WTC11 (cell line): Measurements from ENCODE around the gene IFIH1. TPM values are rescaled to one million over a fixed set of nuclear protein-coding genes. Genes with fewer than 3 reads are reported as not detected.

Experiments
- ATAC-seq: fragments of 200-7000 bp; cut with Tn5 transposase; 2 replicates; pipeline ENCODE4 v1.10.0; 2021; ENCODE audit warnings: mild to moderate bottlenecking, moderate library complexity
- CTCF ChIA-PET: fragments of 300-600 bp; sonication (Branson Sonifier 250); formaldehyde crosslinking; loops from one replicate; lab custom pipeline; 2021; ENCODE audit warnings: antibody characterized with exemption; lab: Charles Lee
- POLR2A ChIA-PET: fragments of 350-600 bp; sonication (Branson Sonifier 250); formaldehyde crosslinking; loops from one replicate; lab custom pipeline; 2021; ENCODE audit warnings: antibody characterized with exemption; lab: Charles Lee
- DNase-seq: peaks from one replicate; pipeline ENCODE4 v3.0.0; 2021; ENCODE audit warnings: low spot score
- H3K27ac Mint-ChIP-seq: 2 replicates; pipeline ENCODE4 v1.8.0; 2021; ENCODE audit warnings: mixed read lengths
- H3K27me3 Mint-ChIP-seq: 2 replicates; pipeline ENCODE4 v1.8.0; 2021; ENCODE audit warnings: low read depth, mild to moderate bottlenecking, moderate library complexity, mixed read lengths
- H3K36me3 Mint-ChIP-seq: 2 replicates; pipeline ENCODE4 v1.8.0; 2021; ENCODE audit warnings: mixed read lengths
- H3K4me1 Mint-ChIP-seq: 2 replicates; pipeline ENCODE4 v1.8.0; 2022; ENCODE audit warnings: mixed read lengths
- H3K4me3 Mint-ChIP-seq: 2 replicates; pipeline ENCODE4 v1.8.0; 2021; ENCODE audit warnings: mild to moderate bottlenecking, moderate library complexity, mixed read lengths
- H3K9me3 Mint-ChIP-seq: 2 replicates; pipeline ENCODE4 v1.8.0; 2021; ENCODE audit warnings: mixed read lengths
- ARID4B ChIP-seq: sonication (generic); formaldehyde crosslinking; IDR thresholded peaks from 2 replicates; pipeline ENCODE4 v1.8.0; 2023; ENCODE audit warnings: missing genetic modification reagents, mild to moderate bottlenecking, borderline replicate concordance
- ATF3 ChIP-seq: sonication (generic); formaldehyde crosslinking; conservative IDR thresholded peaks from 2 replicates; pipeline ENCODE4 v1.8.1; 2022; ENCODE audit warnings: mild to moderate bottlenecking, missing genetic modification reagents
- ATF6 ChIP-seq: sonication (generic); formaldehyde crosslinking; IDR thresholded peaks from 2 replicates; pipeline ENCODE4 v1.8.1; 2023; ENCODE audit warnings: mild to moderate bottlenecking, missing genetic modification reagents
- CTCF ChIP-seq: fragments of 200-600 bp; IDR thresholded peaks from 2 replicates; pipeline ENCODE4 v1.8.0; 2022; ENCODE audit warnings: antibody characterized with exemption
- FOXP1 ChIP-seq: sonication (generic); formaldehyde crosslinking; IDR thresholded peaks from 2 replicates; pipeline ENCODE4 v1.8.0; 2022; ENCODE audit warnings: missing genetic modification reagents, mild to moderate bottlenecking, moderate library complexity, borderline replicate concordance
- GRHL2 ChIP-seq: fragments of 250-450 bp; sonication (Bioruptor Pico); IDR thresholded peaks from 2 replicates; pipeline ENCODE4 v1.8.0; 2022; ENCODE audit warnings: mild to moderate bottlenecking, moderate library complexity; ENCODE audit not compliant: insufficient replicate concordance, severe bottlenecking
- MXD4 ChIP-seq: fragments of 250-450 bp; sonication (Bioruptor Pico); IDR thresholded peaks from 2 replicates; pipeline ENCODE4 v1.8.0; 2021; ENCODE audit warnings: mild to moderate bottlenecking, moderate library complexity, borderline replicate concordance
- NFATC4 ChIP-seq: fragments of 250-450 bp; sonication (Bioruptor Pico); IDR thresholded peaks from 2 replicates; pipeline ENCODE4 v1.9.0; 2021; ENCODE audit warnings: mild to moderate bottlenecking
- NFYB ChIP-seq: sonication (generic); formaldehyde crosslinking; conservative IDR thresholded peaks from 2 replicates; pipeline ENCODE4 v1.8.0; 2022; ENCODE audit warnings: low read depth, missing genetic modification reagents
- NR1H2 ChIP-seq: sonication (generic); formaldehyde crosslinking; IDR thresholded peaks from 2 replicates; pipeline ENCODE4 v1.9.0; 2021; ENCODE audit warnings: mild to moderate bottlenecking, moderate library complexity, missing genetic modification reagents
- SMAD3 ChIP-seq: sonication (generic); formaldehyde crosslinking; IDR thresholded peaks from 2 replicates; pipeline ENCODE4 v1.8.0; 2022; ENCODE audit warnings: missing genetic modification reagents, mild to moderate bottlenecking, borderline replicate concordance
- STAT6 ChIP-seq: sonication (generic); formaldehyde crosslinking; conservative IDR thresholded peaks from 2 replicates; pipeline ENCODE4 v1.8.1; 2023; ENCODE audit warnings: mild to moderate bottlenecking, low read depth, missing genetic modification reagents, moderate library complexity
- TEAD4 ChIP-seq: sonication (generic); formaldehyde crosslinking; IDR thresholded peaks from 2 replicates; pipeline ENCODE4 v1.8.0; 2022; ENCODE audit warnings: mild to moderate bottlenecking, missing genetic modification reagents
- TP53 ChIP-seq: sonication (generic); formaldehyde crosslinking; IDR thresholded peaks from 2 replicates; pipeline ENCODE4 v1.8.1; 2023; ENCODE audit warnings: mild to moderate bottlenecking, missing genetic modification reagents
- USF2 ChIP-seq: sonication (generic); formaldehyde crosslinking; IDR thresholded peaks from 2 replicates; pipeline ENCODE4 v1.8.1; 2023; ENCODE audit warnings: mild to moderate bottlenecking, missing genetic modification reagents, moderate library complexity
- ZNF121 ChIP-seq: sonication (generic); formaldehyde crosslinking; IDR thresholded peaks from 2 replicates; pipeline ENCODE4 v1.8.0; 2023; ENCODE audit warnings: missing genetic modification reagents
- ZNF281 ChIP-seq: sonication (generic); formaldehyde crosslinking; IDR thresholded peaks from 2 replicates; pipeline ENCODE4 v1.8.0; 2023; ENCODE audit warnings: mild to moderate bottlenecking, missing genetic modification reagents
- ZNF317 ChIP-seq: sonication (generic); formaldehyde crosslinking; IDR thresholded peaks from 2 replicates; pipeline ENCODE4 v1.8.1; 2023; ENCODE audit warnings: low read depth, mild to moderate bottlenecking, moderate library complexity, missing genetic modification reagents, borderline replicate concordance
- total RNA-seq: library from RNA; stranded (reverse); gene quantifications from 3 replicates; pipeline ENCODE4 v1.2.3, GENCODE V29; 2021

Gene IFIH1
- total RNA-seq, 1 experiment from 2014 or later = 1.3 TPM

- Mint-ChIP-seq H3K27ac (no peak overlapping the region), H3K27me3 (no peaks in the 10 kb centered on the region), H3K9me3 (peaks cover 13% of the 10 kb centered on the region), H3K4me1 (peaks cover 9% of the 10 kb centered on the region)
- DNase-seq (no peak), ATAC-seq (no peak)
- POLR2A ChIA-PET = no interaction called here
- TF ChIP-seq ARID4B (CRISPR knock-in tag) (no peak), ZNF121 (CRISPR knock-in tag) (no peak), GRHL2 (CRISPR knock-in tag) (no peak), ZNF281 (CRISPR knock-in tag) (no peak), ATF3 (CRISPR knock-in tag) (no peak), NFATC4 (CRISPR knock-in tag) (no peak), NR1H2 (CRISPR knock-in tag) (no peak), MXD4 (CRISPR knock-in tag) (no peak), FOXP1 (CRISPR knock-in tag) (no peak), STAT6 (CRISPR knock-in tag) (no peak), CTCF (no peak)
- TF ChIP-seq, all 79 proteins: peak for 0
- CTCF ChIA-PET = no interaction called here
- no peaks in the 10 kb centered on the region for H3K36me3 Mint-ChIP-seq
- no peak overlapping the region for H3K4me3 Mint-ChIP-seq
These were observed 66.3 kb downstream of the IFIH1 start for GRCh38 chr2:162252153-162252552.

- H3K4me3 Mint-ChIP-seq = no peak overlapping the region
- peaks cover 8% of the 10 kb centered on the region for H3K9me3 Mint-ChIP-seq
- ATAC-seq = no peak; the same call in 1 of the 2 replicates
- ChIA-PET POLR2A (interaction anchor here (0.6 kb wide), 1 partner anchor 17 kb away, joined by 7 read pairs; no protein-coding TSS in a partner anchor), CTCF (interaction anchor here (0.8 to 0.9 kb wide), 2 partner anchors 24 to 52 kb away, joined by 3 read pairs; no protein-coding TSS in a partner anchor)
- H3K27me3 Mint-ChIP-seq = no peaks in the 10 kb centered on the region
- H3K27ac Mint-ChIP-seq = no peak overlapping the region
- H3K36me3 Mint-ChIP-seq = no peaks in the 10 kb centered on the region
- no peak for DNase-seq
- peaks cover 15% of the 10 kb centered on the region for H3K4me1 Mint-ChIP-seq
- TF ChIP-seq USF2 (CRISPR knock-in tag) (no peak), TP53 (CRISPR knock-in tag) (no peak), FOXP1 (CRISPR knock-in tag) (no peak), TEAD4 (CRISPR knock-in tag) (no peak), ATF6 (CRISPR knock-in tag) (no peak), SMAD3 (no peak), NFATC4 (CRISPR knock-in tag) (no peak), ZNF317 (CRISPR knock-in tag) (no peak), NFYB (no peak)
These were observed 72.7 kb downstream of the IFIH1 start for GRCh38 chr2:162245781-162246180.
